ENCODE results near the gene PAQR4. TPM values are rescaled to one million over a fixed set of nuclear protein-coding genes. Genes with fewer than 3 reads are reported as not detected.

The PAQR4 gene
- total RNA-seq, 6 donors from 2014 or later = 5.2 to 13.5 (median 8.3) TPM

- H3K4me1 ChIP-seq = peaks cover 12 to 38% (median 27%) of the 10 kb centered on the region in 4 donors
- H3K36me3 ChIP-seq = no peaks in the 10 kb centered on the region
- H3K27ac ChIP-seq = no peak overlapping the region
- H3K27me3 ChIP-seq = peaks cover 0 to 10% (median 3%) of the 10 kb centered on the region in 4 donors
- WGBS, 2 donors = 40 to 67% methylated on average over 9 to 11 of the region's 27 CpGs
- DNase-seq = no peak
- no peak for ATAC-seq (ENCODE audit: low FRiP score in 2 of 2)
- no peaks in the 10 kb centered on the region for H3K9me3 ChIP-seq
- TF ChIP-seq POLR2A (IDR thresholded peaks at IDR 0.05) = no peak
- TF ChIP-seq, protein P1, sequence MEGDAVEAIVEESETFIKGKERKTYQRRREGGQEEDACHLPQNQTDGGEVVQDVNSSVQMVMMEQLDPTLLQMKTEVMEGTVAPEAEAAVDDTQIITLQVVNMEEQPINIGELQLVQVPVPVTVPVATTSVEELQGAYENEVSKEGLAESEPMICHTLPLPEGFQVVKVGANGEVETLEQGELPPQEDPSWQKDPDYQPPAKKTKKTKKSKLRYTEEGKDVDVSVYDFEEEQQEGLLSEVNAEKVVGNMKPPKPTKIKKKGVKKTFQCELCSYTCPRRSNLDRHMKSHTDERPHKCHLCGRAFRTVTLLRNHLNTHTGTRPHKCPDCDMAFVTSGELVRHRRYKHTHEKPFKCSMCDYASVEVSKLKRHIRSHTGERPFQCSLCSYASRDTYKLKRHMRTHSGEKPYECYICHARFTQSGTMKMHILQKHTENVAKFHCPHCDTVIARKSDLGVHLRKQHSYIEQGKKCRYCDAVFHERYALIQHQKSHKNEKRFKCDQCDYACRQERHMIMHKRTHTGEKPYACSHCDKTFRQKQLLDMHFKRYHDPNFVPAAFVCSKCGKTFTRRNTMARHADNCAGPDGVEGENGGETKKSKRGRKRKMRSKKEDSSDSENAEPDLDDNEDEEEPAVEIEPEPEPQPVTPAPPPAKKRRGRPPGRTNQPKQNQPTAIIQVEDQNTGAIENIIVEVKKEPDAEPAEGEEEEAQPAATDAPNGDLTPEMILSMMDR (IDR thresholded peaks at IDR 0.05) = peak in 1 of 6 experiments; percentile 21
- H3K4me3 ChIP-seq = no peak overlapping the region
Observed at GRCh38 chr16:3013491-3013951, 44.4 kb downstream of the PAQR4 start.

DNA sequence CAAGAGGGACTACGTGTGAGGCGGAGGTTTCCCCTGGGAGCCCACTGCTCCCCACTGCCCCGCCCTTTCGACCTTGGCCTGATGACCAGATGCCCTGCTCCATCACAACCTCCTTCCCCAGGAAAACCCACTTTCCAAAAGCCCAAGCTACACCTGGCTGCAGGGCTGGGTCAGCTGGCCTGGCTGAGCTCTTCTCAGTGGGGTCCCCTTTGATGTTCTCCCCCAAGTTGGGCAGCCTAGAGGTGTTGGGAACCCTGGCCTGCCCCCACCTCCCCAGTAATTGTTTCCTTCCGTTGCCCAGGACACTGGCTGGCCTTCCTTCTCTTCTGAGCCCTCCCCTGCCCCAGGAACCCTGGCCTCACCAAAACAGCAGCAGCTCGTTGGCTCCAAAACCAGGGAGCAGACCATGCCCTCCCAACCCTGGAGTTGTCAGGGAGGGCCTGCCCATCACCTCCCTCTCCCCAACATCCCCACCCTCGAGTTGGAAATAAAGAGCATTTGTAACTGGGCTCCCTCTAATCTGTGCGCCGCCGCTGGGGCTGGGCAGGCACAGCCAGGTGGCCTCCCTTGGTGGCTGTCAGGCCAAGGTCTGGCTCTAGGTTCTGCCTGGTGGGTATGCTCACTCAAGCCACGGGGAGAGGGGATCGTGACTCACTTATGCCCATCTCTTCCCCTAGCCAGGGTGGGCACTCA lies 45.0 kb downstream of the PAQR4 start:
- 43 to 67% methylated on average over 8 to 11 of the region's 12 CpGs for WGBS, 2 donors
- no peak for TF ChIP-seq POLR2AphosphoS5 (IDR thresholded peaks at IDR 0.05)
- TF ChIP-seq POLR2A (IDR thresholded peaks at IDR 0.05) = no peak
- TF ChIP-seq, protein P1 (IDR thresholded peaks at IDR 0.05) = no peak
- no peak for TF ChIP-seq EP300 (IDR thresholded peaks at IDR 0.05)
- no peaks in the 10 kb centered on the region for H3K36me3 ChIP-seq
- H3K4me3 ChIP-seq = no peak overlapping the region
- no peaks in the 10 kb centered on the region for H3K9me3 ChIP-seq
- no peak for ATAC-seq (ENCODE audit: low FRiP score in 2 of 2)
- DNase-seq = no peak
- no peak overlapping the region for H3K27ac ChIP-seq
- peaks cover 0 to 10% (median 3%) of the 10 kb centered on the region in 4 donors for H3K27me3 ChIP-seq
- peaks cover 8 to 36% (median 24%) of the 10 kb centered on the region in 4 donors for H3K4me1 ChIP-seq

DNA sequence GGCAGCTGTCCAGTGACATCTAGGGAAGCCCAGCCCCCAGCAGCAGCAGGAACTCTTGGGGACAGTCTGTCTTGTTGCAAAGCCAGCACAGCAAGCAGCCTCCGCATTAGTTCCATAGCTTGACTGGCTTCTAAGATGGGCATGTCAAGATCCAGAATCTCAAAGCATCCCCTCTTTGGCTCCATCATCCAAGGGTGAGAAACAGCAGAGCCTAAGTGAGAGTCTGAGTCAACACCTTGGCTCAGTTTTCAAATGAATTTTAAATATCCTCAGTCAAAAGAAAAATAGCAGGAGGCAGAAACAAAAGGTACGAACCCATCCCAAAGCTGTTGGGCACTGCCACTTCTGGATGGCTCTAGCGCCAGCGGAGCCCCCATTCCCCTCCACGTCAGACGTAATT lies 45.8 kb downstream of the PAQR4 start:
- Histone ChIP-seq H3K4me1 (peaks cover 15 to 36% (median 26%) of the 10 kb centered on the region in 4 donors), H3K9me3 (no peaks in the 10 kb centered on the region), H3K27me3 (peaks cover 0 to 10% (median 3%) of the 10 kb centered on the region in 4 donors), H3K27ac (no peak overlapping the region), H3K4me3 (no peak overlapping the region), H3K36me3 (no peaks in the 10 kb centered on the region)
- ATAC-seq (ENCODE audit: low FRiP score in 2 of 2) (no peak), DNase-seq (no peak)
- TF ChIP-seq POLR2AphosphoS5 (IDR thresholded peaks at IDR 0.05) = no peak
- no peak for TF ChIP-seq POLR2A (IDR thresholded peaks at IDR 0.05)
- no peak for TF ChIP-seq EP300 (IDR thresholded peaks at IDR 0.05)
- TF ChIP-seq, protein P1 (IDR thresholded peaks at IDR 0.05) = no peak
- WGBS, 2 donors = 82 to 91% methylated on average over 5 to 6 of the region's 6 CpGs

- DNase-seq (no peak), ATAC-seq (ENCODE audit: low FRiP score in 2 of 2) (no peak)
- Histone ChIP-seq H3K4me1 (peaks cover 16 to 35% (median 27%) of the 10 kb centered on the region in 4 donors), H3K4me3 (no peak overlapping the region), H3K9me3 (no peaks in the 10 kb centered on the region), H3K27ac (no peak overlapping the region), H3K27me3 (peaks cover 0 to 10% (median 3%) of the 10 kb centered on the region in 4 donors), H3K36me3 (no peaks in the 10 kb centered on the region)
- 68 to 88% methylated on average over 7 to 10 of the region's 13 CpGs for WGBS, 2 donors
- TF ChIP-seq POLR2AphosphoS5 (IDR thresholded peaks at IDR 0.05) (no peak), POLR2A (IDR thresholded peaks at IDR 0.05) (no peak), EP300 (IDR thresholded peaks at IDR 0.05) (no peak)
- TF ChIP-seq, protein P1 (IDR thresholded peaks at IDR 0.05) = no peak
Observed at GRCh38 chr16:3015865-3016521, 46.8 kb downstream of the PAQR4 start.

All from upper lobe of left lung (tissue), 6 donors.